Measurements from ENCODE around the gene ATXN3.

Gene ATXN3

DNA sequence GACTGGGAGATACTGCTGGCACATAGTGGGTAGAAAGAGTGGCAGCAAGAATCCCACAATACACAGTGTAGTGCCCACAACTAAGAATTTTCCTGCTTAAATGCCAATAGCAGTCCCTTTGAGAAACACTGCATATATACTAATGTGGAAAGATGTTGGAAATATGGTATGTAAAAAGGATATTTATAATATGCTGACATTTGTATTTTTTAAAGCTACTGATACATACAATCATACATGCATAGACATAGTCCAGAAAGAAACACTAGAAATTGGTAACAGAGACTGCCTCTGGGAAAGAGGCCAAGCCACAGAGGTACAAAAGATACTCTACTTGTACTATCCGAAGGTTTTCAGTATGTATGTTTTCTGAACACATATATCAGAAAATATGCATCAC is 96.8 kb downstream of the ATXN3 start:
- TF ChIP-seq SIN3A (IDR thresholded peaks at IDR 0.05; ENCODE audit: borderline replicate concordance, insufficient read depth, low read length) (no peak), POLR2AphosphoS5 (IDR thresholded peaks at IDR 0.05; ENCODE audit: low read depth, low read length) (no peak), TAF1 (IDR thresholded peaks at IDR 0.05; ENCODE audit: borderline replicate concordance, insufficient read depth, low read length) (no peak), FOXP2 (optimal IDR thresholded peaks at IDR 0.05; ENCODE audit: borderline replicate concordance, extremely low read depth, extremely low read length, insufficient read depth) (no peak)
- TF ChIP-seq, protein P1, sequence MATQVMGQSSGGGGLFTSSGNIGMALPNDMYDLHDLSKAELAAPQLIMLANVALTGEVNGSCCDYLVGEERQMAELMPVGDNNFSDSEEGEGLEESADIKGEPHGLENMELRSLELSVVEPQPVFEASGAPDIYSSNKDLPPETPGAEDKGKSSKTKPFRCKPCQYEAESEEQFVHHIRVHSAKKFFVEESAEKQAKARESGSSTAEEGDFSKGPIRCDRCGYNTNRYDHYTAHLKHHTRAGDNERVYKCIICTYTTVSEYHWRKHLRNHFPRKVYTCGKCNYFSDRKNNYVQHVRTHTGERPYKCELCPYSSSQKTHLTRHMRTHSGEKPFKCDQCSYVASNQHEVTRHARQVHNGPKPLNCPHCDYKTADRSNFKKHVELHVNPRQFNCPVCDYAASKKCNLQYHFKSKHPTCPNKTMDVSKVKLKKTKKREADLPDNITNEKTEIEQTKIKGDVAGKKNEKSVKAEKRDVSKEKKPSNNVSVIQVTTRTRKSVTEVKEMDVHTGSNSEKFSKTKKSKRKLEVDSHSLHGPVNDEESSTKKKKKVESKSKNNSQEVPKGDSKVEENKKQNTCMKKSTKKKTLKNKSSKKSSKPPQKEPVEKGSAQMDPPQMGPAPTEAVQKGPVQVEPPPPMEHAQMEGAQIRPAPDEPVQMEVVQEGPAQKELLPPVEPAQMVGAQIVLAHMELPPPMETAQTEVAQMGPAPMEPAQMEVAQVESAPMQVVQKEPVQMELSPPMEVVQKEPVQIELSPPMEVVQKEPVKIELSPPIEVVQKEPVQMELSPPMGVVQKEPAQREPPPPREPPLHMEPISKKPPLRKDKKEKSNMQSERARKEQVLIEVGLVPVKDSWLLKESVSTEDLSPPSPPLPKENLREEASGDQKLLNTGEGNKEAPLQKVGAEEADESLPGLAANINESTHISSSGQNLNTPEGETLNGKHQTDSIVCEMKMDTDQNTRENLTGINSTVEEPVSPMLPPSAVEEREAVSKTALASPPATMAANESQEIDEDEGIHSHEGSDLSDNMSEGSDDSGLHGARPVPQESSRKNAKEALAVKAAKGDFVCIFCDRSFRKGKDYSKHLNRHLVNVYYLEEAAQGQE (IDR thresholded peaks at IDR 0.05; ENCODE audit: insufficient read depth in 1 of 2, low read depth in 2 of 2, low read length in 2 of 2) = no peak

All from PFSK-1 (cell line).